Anterior cingulate cortex (tissue), 58 donors: ENCODE data around the gene ZRANB3.
A peak's percentile ranks its signal among the peaks of the same experiment; 100 is the strongest.
"Not testable (repeated sequence)": the region's sequence is repeated elsewhere in the genome, so short reads cannot be mapped to it uniquely, and the experiment has no call there.

ENCODE experiments used
- DNase-seq, 58 donors: peaks; one replicate each; lab custom pipeline; 2025; lab: John Stamatoyannopoulos, UW

ZRANB3 gene

DNA sequence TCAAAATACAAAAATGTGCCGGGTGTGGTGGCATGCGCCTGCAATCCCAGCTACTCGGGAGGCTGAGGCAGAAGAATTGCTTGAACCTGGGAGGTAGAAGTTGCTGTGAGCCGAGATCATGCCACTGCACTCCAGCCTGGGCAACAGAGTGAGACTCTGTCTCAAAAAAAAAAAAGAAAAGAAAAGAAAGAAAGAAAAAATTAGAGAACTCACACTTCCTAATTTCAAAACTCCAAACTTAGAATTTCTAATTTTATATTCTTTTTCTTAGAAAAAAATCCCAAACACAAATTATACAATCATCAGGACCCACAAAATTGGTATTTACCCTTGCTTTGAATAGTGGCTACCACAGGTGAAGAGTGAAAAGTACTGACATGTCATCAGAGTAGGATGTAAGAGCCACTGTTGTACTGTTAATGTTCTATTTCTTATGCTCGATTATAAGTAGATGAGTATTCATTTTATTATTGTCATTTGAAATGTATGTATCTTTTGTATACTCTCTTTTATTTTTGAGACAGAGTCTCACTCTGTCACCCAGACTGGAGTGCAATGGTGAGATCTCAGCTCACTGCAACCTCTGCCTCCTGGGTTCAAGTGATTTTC is 182.8 kb downstream of the ZRANB3 start:
- not testable (repeated sequence) for DNase-seq

DNA sequence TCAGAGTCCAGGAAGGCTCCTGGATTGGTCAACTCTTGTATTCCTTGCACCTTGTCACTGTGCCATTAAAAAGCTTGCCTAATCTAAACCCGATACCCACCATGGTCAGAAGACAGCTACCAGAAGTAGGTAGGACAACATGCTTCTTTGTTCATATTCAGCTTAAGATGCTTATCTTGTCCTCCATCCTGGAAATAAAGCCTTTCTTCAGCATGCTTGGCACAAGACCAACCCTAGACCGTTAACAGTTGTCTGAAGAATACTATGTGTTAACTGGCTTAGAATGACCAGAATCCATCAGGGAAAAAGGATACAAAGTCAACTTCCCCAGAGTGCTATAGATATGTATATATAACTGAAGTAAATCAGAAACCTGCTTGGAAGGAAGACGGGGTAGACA is 193.9 kb downstream of the ZRANB3 start:
- DNase-seq = no peak

DNA sequence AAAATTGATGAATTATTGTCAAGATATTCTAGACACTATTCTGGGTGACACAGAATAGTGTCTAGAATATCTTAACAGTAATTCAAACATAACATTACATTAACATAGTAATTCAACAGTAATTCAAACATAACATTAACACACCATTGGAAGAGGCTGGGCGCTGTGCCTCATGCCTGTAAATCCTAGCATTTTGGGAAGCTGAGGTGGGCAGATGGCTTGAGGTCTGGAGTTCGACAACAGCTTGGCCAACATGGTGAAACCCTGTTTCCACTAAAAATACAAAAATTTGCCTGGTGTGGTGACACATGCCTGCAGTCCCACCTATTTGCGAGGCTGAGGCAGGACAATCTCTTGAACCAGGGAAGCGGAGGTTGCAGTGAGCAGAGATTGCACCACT is 195.8 kb downstream of the ZRANB3 start:
- no peak for DNase-seq

DNA sequence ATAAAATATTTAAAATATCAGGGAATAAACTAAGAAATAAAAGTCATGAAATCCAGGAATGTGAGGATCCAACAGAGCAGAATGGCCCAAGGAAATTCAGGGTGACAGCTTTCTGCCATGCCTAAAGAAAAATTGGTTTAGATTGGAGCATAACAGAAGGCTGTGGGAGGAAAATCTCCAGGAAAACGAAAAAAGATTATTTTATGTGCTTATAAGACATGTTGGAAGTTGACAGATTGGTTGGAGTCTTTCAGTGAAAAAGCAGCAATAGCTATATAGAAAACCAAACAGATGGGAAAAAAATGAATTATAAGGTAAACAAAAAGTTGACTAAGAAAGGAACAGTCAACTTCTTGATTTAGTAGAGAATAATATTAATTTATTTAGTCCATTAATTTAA is 203.9 kb downstream of the ZRANB3 start:
- DNase-seq = peak in 1 of 58 donors; percentile 10

DNA sequence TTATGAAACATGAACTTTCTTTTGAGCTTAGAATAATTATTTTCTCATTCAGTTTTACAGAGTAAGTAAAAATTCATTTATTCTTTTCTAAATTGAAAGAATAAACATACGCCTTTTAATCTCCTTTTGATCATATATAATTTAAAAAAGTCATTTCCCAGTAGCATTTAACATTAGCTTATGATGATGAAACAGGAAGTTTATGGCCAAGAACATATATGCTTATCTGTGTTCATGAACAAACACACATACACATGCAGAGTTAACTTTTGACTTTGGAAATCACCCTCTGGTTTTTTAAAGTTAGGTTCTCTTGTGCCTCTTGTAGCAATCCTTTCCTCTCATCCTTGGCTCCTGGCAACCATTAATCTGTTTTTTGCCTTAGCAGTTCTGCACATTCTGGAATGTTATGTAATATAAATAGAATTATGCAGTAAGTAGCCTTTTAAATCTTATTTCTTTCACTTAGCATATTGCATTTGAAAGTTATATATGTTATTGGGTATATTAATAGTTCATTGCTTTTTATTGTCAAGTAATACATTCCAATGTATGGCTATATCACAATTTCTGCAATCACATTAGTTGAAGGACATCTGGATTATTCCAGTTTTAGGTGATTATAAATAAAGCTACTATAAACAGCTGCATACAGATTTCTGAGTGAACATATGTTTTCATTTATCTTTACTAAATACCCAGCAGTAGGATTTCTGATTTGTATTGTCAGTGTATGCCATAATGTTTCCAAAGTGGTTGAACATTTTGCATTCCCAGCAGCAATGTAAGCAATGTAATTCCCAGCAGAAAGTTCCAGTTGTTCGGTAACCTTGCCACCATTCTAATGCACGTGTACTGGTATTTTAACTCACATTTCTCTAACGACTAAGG is 210.3 kb downstream of the ZRANB3 start:
- no peak for DNase-seq

DNA sequence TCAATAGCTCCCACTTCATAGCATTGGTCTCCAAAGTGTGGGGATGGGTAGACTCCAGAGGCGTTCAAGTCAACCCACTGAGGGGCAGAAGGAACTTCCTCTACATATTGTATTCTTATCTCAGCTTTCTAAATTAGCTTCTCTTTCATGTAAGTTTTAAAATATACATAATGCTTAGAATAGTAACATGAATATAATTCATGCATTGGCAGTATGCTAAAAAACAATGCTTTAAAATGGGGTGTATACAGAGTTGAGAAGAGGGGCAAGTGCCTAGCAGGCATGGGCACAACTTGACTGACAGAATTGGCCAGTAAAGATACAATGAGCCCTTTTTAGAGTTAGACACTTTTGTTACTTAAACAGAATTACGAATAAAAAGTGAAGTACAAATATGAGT is 212.2 kb downstream of the ZRANB3 start:
- no peak for DNase-seq

DNA sequence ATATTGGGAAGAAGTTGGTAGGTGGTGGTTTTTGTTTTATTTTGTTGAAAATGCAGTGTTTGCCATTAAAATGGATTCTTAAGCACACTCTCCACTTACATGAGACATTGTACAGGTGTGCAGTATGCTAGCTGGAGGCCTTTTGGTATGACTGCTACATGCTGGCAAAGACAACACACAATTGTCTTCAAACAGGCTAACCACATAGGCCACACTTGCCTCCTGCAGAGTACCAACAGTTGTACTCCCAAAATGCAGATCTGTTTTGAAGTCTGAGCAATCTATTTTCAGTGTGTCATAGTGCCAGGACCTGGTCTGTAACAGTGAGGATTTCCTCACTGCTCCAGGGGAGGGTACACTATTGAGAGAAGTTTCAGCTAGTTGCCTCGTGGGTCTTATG is 213.6 kb downstream of the ZRANB3 start:
- DNase-seq = no peak

DNA sequence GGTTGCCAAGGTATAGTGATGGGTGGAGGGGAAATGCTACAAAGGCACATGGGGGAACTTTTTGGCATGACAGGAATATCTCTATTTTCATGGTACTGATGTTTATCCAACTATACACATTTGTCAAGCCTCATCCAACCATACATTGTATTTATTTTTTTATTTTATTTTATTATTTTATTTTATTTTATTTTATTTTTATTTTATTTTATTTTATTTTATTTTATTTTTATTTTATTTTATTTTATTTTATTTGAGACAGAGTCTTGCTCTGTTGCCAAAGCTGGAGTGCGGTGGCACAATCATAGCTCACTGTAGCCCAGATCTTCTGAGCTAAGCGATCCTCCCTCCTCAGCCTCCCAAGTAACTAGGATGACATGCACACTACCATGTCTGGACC is 219.1 kb downstream of the ZRANB3 start:
- no peak for DNase-seq

DNA sequence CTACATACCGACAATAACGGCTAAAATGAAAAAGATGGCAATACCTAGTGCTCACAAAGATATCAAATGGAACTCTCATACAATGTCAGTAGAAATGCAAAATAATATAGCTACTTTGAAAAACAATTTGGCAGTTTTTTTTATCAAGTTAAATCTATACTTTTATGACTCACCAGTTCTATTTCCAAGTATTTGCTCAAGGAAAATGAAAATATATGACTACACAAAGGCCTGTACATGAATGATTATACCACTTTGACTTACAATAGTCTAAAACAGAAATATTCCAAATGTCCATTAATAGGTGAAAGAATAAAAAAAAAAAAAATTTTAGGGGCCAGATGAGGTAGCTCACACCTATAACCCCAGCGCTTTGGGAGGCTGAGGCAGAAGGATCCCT is 219.8 kb downstream of the ZRANB3 start:
- no peak for DNase-seq

DNA sequence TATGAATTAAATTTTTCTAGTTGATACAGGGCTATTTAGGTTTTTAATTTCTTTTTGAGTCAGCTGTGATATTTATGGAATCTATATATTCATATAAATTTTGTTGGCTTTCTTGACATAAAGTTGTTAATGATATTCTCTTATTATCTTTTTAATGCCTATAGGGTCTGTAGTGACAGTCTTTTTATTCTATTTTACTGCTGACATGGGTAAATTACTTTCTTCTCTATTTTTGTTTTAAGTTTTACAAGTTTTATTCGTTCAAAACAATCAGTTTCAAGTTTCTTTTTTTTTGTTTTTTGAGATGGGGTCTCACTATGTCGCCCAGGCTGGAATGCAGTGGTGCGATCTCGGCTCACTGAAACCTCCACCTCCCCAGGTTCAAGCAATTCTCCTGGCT is 226.3 kb downstream of the ZRANB3 start:
- no peak for DNase-seq

DNA sequence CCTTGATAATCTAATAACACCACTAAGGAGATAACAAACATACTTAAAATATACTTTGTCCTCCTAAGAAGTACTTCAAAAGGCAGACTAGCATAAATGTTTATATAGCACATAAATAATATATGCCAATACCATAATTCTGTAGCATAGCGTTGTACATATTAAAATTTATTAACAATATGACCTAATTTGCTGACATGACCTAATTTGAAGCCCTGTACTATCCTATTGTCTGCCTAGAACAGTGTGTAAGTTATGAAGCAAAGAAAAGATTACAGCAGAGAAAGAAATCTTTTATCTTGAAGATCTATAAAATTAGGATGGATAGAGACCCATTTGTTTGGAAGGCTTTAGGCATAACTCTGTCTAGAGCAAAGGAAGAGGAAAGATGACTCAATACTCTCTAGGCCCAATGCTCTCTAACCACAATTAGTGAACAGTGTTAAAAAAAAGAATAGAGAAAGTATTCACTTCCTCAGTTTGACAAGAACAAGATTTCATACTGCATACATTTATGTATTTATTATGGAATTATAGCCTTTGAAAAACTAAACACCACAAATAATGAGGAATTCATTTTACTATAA is 231.3 kb downstream of the ZRANB3 start:
- no peak for DNase-seq

DNA sequence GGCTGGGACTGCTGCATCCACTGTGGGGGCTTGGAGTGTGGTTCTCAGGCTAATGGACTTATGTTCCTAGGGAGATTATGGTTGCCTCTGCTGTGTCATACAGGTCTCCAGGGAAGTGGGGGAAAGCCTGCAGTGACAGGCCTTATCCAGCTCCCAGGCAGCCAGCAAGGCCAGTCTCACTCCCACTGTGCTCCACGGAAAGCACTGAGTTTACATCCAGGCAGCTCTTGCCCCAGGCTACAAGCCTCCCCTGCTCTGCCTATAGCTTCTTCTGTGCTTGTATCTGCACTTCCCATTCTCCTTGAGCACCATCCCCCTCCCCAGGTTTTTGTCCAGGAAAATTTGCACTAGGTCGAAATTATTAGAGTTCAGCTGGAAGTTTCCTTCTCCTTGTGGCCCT is 231.9 kb downstream of the ZRANB3 start:
- no peak for DNase-seq

DNA sequence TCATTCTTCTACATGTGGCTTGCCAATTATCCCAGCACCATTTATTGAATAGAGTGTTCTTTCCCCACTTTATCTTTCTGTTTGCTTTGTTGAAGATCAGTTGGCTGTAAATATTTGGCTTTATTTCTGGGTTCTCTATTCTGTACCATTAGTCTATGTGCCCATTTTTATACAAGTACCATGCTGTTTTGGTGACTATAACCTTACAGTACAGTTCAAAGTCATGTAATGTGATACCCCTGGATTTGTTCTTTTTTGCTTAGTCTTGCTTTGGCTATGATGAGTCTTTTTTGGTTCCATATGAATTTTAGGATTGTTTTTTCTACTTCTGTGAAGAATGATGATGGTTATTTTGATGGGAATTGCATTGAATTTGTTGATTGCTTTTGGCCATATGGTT is 243.9 kb downstream of the ZRANB3 start:
- DNase-seq = not testable (repeated sequence)

DNA sequence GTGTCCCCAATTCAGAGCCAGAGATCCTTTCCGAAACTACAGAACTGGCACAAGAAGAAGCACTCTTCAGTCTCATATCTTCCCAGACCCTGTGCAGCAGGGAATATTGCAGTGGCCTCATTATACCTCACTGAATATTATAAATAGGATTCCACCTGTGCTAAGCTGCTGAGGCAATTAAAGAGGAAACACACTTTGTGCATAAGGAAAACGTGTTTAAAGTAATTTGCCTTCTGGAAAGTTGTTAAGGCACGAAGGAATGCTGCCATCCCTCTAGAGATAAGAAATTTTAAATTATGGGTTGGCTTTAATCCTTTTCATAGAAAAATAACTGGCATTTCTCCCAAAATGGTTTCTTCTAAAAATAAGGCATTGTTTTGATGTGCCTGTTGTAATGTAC is 245.6 kb downstream of the ZRANB3 start:
- DNase-seq = no peak

DNA sequence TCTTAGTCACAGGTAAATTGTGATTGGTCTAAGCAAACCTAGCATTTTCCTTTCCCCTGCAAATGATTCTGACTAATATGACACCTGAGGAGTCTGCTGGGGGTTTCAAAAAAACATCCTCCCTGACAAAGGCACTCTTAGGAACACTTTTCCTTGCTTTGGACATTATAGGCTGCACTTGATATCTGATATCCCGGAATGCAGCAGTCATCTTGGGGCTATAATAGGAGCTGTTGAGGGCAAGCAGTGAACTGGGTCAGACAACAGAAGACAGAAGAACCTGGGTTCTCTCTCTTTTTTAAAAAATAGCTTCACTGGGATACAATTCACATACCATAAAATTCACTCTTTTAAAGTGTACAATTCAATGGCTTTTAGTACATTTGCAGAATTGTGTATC is 249.6 kb downstream of the ZRANB3 start:
- DNase-seq = no peak

DNA sequence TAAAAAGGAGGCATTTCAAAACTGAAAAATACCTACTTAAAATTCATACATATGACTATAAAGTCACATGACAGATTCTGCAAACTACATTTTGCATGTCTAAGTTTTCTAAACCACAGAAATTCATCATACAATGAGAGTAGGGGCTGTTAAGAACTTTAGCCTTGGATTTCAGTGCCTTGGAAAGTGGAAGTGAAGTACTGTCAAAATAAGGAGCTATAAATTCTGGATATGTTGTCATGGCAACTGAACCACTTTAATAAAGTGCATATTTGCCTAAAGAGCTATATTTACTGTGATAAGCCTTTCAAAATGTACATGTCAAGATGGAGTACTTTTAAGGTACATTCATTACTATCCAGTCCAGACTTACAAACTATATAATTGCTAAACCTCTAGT is 251.8 kb downstream of the ZRANB3 start:
- no peak for DNase-seq

DNA sequence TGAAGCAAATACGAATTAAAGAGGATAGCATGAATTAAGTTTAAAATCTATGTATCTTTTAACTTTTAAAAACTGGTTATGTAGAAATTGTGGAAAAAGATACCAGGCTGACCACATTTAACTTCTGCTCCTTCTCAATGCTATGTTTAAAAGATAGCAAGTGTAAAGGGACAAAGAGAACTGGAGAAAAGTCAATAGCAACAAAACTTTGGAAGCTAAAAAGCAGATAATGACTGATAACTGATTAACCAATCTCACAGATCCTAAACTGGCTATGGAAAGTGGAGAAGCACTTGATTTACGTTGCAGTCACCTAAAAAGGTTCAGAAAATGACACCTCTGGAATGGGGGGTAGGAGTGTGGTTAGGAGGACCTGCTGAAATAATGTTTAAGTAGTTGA is 254.5 kb downstream of the ZRANB3 start:
- DNase-seq = no peak

DNA sequence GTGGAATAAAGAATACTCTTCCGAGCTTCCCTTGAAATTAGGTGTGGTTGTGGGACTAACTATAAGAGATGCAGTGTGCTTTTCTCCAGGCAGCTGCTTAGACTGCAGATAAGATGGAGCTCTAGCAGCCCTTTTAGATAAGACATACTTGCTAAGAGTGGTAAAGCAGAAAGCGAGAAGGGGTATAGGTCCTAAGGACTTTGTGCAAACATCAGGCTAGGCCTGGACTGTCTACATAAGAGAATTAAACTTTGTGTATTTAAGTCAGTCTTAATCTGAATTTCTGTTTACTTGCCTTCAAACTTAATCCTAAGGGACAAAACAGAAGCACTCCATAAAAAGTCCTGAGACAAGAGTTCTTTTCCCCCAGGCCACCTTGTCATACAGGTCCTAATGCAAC is 260.0 kb downstream of the ZRANB3 start:
- no peak for DNase-seq

DNA sequence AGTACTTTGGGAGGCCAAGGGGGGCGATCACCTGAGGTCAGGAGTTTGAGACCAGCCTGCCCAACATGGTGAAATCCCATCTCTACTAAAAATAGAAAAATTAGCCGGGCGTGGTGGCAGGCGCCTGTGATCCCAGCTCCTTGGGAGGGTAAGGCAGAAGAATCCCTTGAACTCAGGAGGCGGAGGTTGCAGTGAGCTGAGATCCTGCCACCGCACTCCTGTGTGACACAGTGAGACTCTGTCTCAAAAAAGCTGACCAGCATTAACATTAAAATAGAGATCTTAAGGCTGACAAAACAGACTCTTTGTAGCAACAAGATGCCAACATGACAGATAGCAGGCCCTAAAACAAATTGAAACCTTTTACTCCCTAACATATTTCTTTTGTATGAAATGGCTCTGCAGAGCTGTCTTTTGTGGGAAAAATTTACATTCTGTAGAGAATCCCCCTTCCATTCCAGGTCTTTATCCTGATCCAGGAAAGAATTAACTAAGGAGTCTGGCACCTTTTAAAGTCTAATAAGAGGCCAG is 265.0 kb downstream of the ZRANB3 start:
- no peak for DNase-seq

DNA sequence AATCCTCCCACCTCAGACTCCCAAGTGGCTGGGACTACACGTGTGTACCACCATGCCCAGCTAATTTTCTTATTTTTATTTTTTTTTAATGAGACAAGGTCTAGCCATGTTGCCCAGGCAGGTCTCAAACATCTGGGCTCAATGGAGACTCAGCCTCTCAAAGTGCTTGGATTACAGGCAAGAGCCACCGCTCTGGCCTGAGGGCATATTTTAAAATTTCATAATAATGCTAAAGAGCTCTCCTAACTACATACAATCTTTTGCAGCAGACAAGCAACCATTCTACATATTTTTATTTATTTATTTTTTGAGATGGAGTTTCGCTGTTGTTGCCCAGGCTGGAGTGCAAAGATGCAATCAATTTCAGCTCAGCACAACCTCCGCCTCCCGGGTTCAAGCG is 271.9 kb downstream of the ZRANB3 start:
- no peak for DNase-seq

DNA sequence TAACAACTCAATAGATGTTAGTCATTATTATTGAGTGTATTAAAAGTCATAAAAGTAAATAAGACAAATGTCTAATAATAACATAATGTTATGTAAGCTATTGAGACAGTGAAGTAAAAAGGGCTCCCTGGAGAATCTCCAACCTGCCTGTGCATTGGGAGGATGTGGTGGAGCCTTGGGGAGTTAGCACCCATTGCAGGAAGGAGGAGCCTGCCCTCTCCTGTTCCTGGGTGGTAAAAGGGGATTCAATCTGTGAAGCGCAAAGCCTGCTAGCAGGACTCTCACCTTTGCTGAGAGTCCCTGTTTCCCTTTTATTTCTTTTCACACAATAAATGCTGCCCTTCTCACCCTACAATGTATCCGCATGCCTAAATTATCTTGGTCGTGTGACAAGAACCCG is 272.8 kb downstream of the ZRANB3 start:
- DNase-seq = no peak
